ENCODE results near the gene COG6.

COG6 gene

GRCh38 chr13:39655569-39656324 is at the start of gene COG6:
TSS of gene COG6 (plus strand) at chr13:39655662. CDS start at chr13:39655727, 65 bp downstream.
- no peak for TF ChIP-seq CTCF (IDR thresholded peaks at IDR 0.05; ENCODE audit: extremely low read depth, missing control alignments)
- peak; percentile 90 for DNase-seq (ENCODE audit: low spot score)

DNA sequence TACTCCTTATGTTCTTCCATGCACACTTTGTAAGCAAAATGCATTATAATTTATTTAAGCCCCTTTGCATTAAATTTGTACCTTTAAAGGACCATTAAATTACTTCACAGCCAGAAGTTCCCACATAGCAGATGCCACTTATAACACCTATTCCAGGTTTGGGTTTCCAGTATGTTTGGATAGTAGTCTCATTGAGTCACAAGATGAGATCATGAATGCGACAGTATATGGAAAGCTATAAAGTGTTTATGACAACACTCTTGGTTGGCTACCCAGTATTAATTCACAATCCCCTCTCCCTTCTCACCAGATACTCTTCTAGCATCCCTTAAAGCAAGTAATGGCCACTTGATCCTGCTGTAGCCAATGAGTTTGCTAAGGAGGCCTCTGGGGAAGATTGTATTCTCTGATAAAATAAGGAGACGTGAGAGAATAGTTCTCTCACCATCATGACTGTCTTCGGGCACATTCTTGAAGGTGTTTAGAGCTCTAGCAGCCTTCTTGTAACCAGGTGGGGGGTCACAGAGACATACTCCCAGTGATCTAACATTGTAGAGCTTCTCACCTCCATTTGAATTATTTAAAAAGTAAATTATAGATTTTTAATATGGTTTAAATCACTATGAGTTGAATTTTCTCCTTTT is 49.7 kb upstream of the COG6 start:
- DNase-seq (ENCODE audit: low spot score) = no peak
- TF ChIP-seq CTCF (IDR thresholded peaks at IDR 0.05; ENCODE audit: extremely low read depth, missing control alignments) = no peak

GRCh38 chr13:39607876-39608275 is 47.6 kb upstream of the COG6 start:
- TF ChIP-seq CTCF (IDR thresholded peaks at IDR 0.05; ENCODE audit: extremely low read depth, missing control alignments) = no peak
- DNase-seq (ENCODE audit: low spot score) = no peak

- TF ChIP-seq CTCF (IDR thresholded peaks at IDR 0.05; ENCODE audit: extremely low read depth, missing control alignments) = peak; percentile 47
- peak; percentile 49 for DNase-seq (ENCODE audit: low spot score)
Measured at GRCh38 chr13:39612023-39612637, 43.3 kb upstream of the COG6 start.

DNA sequence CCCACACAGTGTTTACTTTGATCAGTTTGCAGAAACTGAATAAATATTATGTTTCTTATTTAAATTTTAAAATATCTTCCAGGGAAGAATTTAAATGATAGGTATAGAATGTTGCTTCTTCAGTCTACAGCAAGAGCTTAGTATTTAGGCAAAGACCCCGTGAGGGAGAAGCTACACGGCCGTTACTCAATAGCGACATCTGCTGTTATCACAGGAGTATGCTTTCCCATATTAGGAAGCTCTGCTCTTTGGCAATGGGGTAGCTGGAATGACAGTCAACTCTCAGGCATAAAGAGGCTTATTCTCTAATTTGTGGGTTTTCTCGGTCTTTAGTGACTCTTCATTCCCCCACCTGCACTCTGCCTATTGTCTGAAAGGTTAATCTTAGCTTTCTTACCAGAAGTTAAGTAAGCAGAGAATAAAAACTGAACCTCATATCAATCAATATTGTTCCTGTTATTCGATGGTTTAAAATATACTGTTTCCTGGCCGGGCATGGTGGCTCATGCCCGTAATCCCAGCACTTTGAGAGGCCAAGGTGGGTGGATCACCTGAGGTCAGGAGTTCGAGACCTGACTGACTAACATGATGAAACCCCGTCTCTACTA is 39.3 kb upstream of the COG6 start:
- DNase-seq (ENCODE audit: low spot score) = peak; percentile 77
- peak; percentile 69 for TF ChIP-seq CTCF (IDR thresholded peaks at IDR 0.05; ENCODE audit: extremely low read depth, missing control alignments)

- no peak for TF ChIP-seq CTCF (IDR thresholded peaks at IDR 0.05; ENCODE audit: extremely low read depth, missing control alignments)
- DNase-seq (ENCODE audit: low spot score) = no peak
Measured at GRCh38 chr13:39618561-39618960, 36.9 kb upstream of the COG6 start.

DNA sequence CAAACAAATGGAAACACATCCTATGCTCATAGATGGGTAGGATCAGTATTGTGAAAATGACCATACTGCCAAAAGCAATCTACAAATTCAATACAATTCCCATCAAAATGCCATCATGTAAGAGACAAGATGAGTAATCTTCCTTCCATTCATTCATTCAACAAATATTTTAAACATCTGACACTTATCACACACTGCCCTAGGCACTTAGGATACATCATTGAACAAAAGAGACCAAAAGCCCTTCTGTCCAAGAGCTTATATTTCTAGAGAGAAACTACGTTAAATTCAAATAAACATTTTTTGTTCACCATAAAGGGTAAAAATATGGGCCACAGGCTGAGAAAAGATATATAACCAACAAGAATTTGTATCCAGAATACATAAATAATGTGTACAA is 32.0 kb upstream of the COG6 start:
- DNase-seq (ENCODE audit: low spot score) = no peak
- TF ChIP-seq CTCF (IDR thresholded peaks at IDR 0.05; ENCODE audit: extremely low read depth, missing control alignments) = no peak

Data from GM20000 (cell line).